CD4-positive, alpha-beta T cell treated with Interleukin-6 for 4 hours (primary cell): ENCODE measurements around the gene UTP11.
"Not testable (repeated sequence)": the region's sequence is repeated elsewhere in the genome, so short reads cannot be mapped to it uniquely, and the experiment has no call there.

Experiments
- DNase-seq: peaks from one replicate; pipeline ENCODE4 v3.0.0-alpha.2; 2020; ENCODE audit warnings: mixed read lengths

Gene UTP11, protein sequence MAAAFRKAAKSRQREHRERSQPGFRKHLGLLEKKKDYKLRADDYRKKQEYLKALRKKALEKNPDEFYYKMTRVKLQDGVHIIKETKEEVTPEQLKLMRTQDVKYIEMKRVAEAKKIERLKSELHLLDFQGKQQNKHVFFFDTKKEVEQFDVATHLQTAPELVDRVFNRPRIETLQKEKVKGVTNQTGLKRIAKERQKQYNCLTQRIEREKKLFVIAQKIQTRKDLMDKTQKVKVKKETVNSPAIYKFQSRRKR

GRCh38 chr1:38012363-38013226 lies at the start of gene UTP11:
Gene UTP11, plus strand, starts transcription at chr1:38012734. Its CDS starts 69 bp downstream, at chr1:38012803.
- DNase-seq: peak; percentile 87

- DNase-seq: not testable (repeated sequence)
These were observed 48.4 kb upstream of the UTP11 start for GRCh38 chr1:37964106-37964505.

DNA sequence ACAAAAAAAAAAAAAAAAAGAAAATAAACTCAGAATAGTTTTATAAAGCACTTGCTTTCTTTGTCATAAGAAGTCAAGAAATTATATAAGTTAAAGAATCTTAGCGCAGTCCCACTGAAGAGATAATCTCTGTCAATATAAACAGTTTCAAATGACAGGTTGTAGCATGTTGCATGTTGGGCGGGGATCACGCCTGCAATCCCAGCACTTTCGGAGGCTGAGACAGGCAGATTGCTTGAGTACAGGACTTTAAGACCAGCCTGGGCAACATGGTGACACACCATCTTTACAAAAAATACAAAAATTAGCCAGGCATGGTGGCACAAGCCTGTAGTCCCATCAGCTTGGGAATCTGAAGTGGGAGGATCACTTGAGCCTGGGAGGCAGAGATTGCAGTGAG lies 47.2 kb upstream of the UTP11 start:
- DNase-seq: no peak

DNA sequence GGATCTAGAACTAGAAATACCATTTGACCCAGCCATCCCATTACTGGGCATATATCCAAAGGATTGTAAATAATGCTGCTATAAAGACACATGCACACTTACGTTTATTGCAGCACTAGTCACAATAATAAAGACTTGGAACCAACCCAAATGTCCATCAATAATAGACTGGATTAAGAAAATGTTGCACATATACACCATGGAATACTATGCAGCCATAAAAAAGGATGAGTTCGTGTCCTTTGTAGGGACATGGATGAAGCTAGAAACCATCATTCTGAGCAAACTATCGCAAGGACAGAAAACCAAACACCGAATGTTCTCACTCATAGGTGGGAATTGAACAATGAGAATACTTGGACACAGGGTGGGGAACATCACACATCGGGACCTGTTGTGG lies 38.9 kb upstream of the UTP11 start:
- DNase-seq: not testable (repeated sequence)

- no peak for DNase-seq
These were observed 38.0 kb upstream of the UTP11 start for GRCh38 chr1:37974567-37974966.

GRCh38 chr1:37975083-37975482 lies 37.5 kb upstream of the UTP11 start:
- DNase-seq: not testable (repeated sequence)

GRCh38 chr1:37978541-37978940 lies 34.0 kb upstream of the UTP11 start:
- no peak for DNase-seq

DNA sequence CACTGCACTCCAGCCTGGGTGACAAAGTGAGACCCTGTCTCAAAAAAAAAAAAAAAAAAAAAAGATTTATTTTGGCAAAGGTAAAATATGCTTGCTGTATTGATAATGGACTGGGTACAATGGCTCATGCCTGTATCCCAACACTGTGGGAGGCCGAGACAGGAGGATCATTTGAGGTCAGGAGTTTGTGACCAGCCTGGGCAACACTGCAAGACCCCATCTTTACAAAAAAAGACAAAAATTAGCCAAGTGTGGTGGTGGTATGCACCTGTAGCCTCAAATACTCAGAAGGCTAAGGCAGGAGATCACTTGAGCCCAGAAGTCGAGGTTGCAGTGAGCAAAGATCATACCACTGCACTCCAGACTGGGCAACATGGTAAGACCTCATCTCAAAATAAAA lies 29.0 kb upstream of the UTP11 start:
- no peak for DNase-seq

GRCh38 chr1:37987679-37988078 lies 24.9 kb upstream of the UTP11 start:
- DNase-seq: no peak

GRCh38 chr1:37989361-37989930 lies 23.1 kb upstream of the UTP11 start:
- DNase-seq: peak; percentile 55

DNA sequence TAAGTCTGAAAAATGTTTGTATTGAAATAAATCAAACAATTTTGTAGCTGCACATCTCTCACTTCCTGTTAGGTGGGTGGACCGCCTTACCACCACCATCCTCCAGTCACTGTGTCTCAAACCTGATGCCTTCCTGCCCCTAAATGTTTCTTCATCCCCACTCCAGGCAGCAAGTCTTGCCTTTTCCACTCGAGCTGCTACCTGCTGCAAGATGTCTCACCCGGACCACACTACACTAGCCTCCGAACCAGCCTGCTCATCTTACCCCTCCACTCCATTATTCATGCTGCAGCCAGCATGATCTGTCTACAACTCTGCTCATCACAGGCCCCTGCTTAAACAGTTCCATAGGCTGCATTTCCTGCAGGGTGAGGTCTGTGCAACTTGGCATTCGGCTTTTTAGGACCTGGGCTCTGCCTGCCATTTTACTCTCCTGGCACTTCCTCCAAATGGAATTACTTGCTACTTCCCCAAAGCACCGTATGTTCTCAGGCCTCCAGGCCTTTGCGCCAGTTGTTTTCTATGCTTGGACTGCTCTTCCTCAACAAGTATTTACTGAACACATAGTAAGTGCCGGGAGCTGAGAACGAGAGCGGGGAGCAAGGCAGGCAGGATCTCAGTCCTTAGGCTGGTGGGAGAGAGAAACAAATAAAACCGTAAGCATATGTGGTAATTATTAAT lies 17.5 kb upstream of the UTP11 start:
- peak; percentile 19 for DNase-seq

GRCh38 chr1:37995751-37996345 lies 16.7 kb upstream of the UTP11 start:
- peak; percentile 22 for DNase-seq

GRCh38 chr1:37997256-37998088 lies 15.1 kb upstream of the UTP11 start:
- no peak for DNase-seq

DNA sequence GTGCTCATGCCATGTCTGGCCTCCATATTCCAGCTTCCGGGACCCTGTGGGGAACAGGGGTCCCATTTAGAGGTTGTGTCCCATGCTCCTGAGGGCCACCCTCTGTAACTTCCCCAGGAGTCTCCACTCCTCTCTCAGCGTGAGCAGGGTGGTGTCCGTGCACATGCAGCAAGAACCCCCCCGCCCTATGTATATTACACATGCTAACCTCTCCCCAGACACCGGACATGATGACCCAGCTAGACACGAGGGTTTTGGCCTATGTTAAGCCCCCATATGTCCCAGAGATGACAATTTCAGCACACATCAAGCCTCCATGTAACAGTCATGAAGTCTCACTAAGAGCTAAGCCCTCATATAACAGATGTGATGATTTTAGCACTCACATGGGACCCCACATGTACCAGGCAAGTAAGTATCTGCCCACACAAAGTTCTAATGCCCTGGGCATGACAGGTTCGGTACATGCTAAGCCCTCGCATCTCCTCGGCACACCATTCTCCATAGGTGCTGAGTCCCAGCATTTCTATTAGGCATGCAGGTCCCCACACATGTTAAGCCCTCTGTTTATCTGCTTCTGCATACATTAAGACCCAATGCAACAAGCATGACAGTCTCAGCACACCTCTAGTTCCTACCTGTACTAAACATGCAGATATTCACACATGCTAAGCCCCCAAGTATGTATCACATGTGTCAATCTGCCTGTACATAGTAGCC lies 14.3 kb upstream of the UTP11 start:
- no peak for DNase-seq

DNA sequence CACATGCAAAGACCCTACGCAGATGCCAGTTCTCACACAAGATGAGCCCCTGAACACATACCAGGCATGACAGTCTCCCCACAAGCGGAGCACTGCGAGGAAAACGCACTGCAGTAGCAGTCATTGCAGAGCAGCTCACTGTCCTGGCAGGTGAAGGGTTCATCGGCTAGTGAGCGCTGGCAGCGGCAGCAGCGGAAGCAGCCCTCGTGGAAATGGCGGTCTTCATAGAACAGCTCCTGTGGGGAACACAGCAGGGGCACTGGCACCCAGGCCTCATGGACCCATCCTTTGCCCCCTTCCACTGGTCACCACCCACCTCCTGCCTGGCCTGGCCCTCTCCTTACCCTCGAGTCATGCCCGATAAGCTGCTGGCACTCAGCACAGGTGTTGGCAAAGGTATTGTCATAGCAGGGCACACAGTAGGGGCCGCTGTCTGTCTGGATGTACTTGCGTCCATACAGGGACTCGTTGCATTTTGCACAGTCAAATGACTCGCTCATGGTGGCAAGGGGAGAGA lies 13.6 kb upstream of the UTP11 start:
- no peak for DNase-seq

GRCh38 chr1:37999430-38000232 lies 12.9 kb upstream of the UTP11 start:
- DNase-seq: peak; percentile 29

- DNase-seq: no peak
These were observed 12.4 kb upstream of the UTP11 start for GRCh38 chr1:38000233-38000528.

DNA sequence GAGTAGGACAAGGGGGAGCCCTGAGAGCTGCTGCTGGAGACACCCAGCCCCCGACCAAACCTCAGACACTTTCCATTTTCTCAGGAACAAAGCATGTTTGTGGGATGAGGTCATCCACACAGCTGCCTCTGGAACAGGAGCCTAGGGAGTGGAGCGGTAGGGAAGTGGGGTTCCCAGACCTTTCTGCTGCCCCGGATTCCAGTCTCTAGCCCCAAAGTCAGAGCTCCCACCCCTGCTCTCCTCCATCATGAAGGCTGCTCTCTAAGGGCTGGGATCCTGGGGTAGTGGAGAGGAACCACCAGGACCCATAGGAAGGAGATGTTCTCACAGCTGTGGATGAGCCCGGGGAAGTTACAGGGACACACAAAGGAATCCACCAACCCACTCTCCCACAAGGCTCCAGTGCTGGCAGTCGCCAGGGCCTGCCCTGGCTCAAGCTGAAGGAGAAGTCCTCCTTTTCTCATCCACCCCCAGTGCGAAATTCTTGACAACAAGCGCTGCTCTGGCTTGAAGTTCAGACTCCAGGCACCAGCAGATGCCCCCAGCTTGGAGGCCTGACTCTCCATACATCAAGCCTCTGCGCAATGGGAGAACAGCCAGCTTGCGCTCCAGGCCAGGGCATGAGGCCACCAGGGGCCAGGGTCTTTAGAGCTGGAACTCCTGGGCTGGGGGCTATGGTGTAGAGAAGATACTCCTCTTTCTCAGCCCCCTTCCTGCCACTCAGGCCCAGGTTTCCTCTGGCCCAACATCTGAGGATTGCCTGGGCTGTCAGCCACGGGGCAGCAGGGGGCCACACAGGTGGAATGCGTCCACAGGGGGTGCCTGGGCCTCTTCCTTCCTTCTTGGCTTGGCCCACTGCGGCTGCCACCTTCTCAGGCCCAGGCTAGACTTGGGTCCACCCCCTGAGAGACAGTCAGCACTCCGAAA lies 11.7 kb upstream of the UTP11 start:
- DNase-seq: no peak
